ENCODE results near the gene CBX1.
A peak's percentile ranks its signal among the peaks of the same experiment; 100 is the strongest.

CBX1 gene

GRCh38 chr17:48101012-48101720 lies at the start of gene CBX1:
Gene CBX1 (minus strand): TSS chr17:48101478. CDS start chr17:48077004, 24,474 bp downstream.
- peak; percentile 82 to 87 for DNase-seq (ENCODE audit: low read depth in 2 of 2)

- no peak for DNase-seq (ENCODE audit: low read depth in 2 of 2)
Measured at GRCh38 chr17:48150597-48151001, 49.3 kb upstream of the CBX1 start.

GRCh38 chr17:48149787-48150463 lies 48.6 kb upstream of the CBX1 start:
- DNase-seq (ENCODE audit: low read depth in 2 of 2): no peak

GRCh38 chr17:48148854-48149786 lies 47.8 kb upstream of the CBX1 start:
- DNase-seq (ENCODE audit: low read depth in 2 of 2): no peak

GRCh38 chr17:48148029-48148770 lies 46.9 kb upstream of the CBX1 start:
- DNase-seq (ENCODE audit: low read depth in 2 of 2): no peak

GRCh38 chr17:48144976-48145798 lies 43.9 kb upstream of the CBX1 start:
- DNase-seq (ENCODE audit: low read depth in 2 of 2): no peak

- DNase-seq (ENCODE audit: low read depth in 2 of 2): no peak
Measured at GRCh38 chr17:48144231-48144630, 43.0 kb upstream of the CBX1 start.

- DNase-seq (ENCODE audit: low read depth in 2 of 2): no peak
Measured at GRCh38 chr17:48143629-48144028, 42.4 kb upstream of the CBX1 start.

- DNase-seq (ENCODE audit: low read depth in 2 of 2): no peak
Measured at GRCh38 chr17:48139944-48140343, 38.7 kb upstream of the CBX1 start.

GRCh38 chr17:48137656-48138055 lies 36.4 kb upstream of the CBX1 start:
- no peak for DNase-seq (ENCODE audit: low read depth in 2 of 2)

GRCh38 chr17:48134912-48135480 lies 33.7 kb upstream of the CBX1 start:
- DNase-seq (ENCODE audit: low read depth in 2 of 2): no peak

GRCh38 chr17:48132385-48132784 lies 31.1 kb upstream of the CBX1 start:
- no peak for DNase-seq (ENCODE audit: low read depth in 2 of 2)

GRCh38 chr17:48131216-48131824 lies 30.0 kb upstream of the CBX1 start:
- DNase-seq (ENCODE audit: low read depth in 2 of 2): peak in 1 of 2 donors; percentile 23

- DNase-seq (ENCODE audit: low read depth in 2 of 2): no peak
Measured at GRCh38 chr17:48129981-48130380, 28.7 kb upstream of the CBX1 start.

GRCh38 chr17:48128400-48128799 lies 27.1 kb upstream of the CBX1 start:
- no peak for DNase-seq (ENCODE audit: low read depth in 2 of 2)

GRCh38 chr17:48127371-48128051 lies 26.2 kb upstream of the CBX1 start:
- no peak for DNase-seq (ENCODE audit: low read depth in 2 of 2)

GRCh38 chr17:48126532-48126850 lies 25.2 kb upstream of the CBX1 start:
- DNase-seq (ENCODE audit: low read depth in 2 of 2): no peak

- no peak for DNase-seq (ENCODE audit: low read depth in 2 of 2)
Measured at GRCh38 chr17:48125829-48126531, 24.7 kb upstream of the CBX1 start.

All from stimulated activated CD8-positive, alpha-beta memory T cell treated with anti-CD3 and anti-CD28 coated beads, Interleukin-7, amount 100 ng/mL, for 1 hour (primary cell).